Trophoblast cell (in vitro differentiated cells and primary cell): Measurements from ENCODE around the gene C2orf72.

Experiments used
- DNase-seq, 2 donors: peaks; one replicate each; pipeline ENCODE4 v3.0.0-alpha.2; 2016
- H2AFZ ChIP-seq: 2 replicates; pipeline ENCODE4 v1.6.1; 2013; ENCODE audit warnings: low read length, moderate library complexity, mild to moderate bottlenecking; ENCODE audit not compliant: insufficient read depth, poor library complexity
- H2AK5ac ChIP-seq: 2 replicates; pipeline ENCODE4 v1.6.1; 2013; ENCODE audit warnings: mild to moderate bottlenecking, low read length
- H2BK120ac ChIP-seq: 2 replicates; pipeline ENCODE4 v1.6.1; 2013; ENCODE audit warnings: low read length, mild to moderate bottlenecking, moderate library complexity; ENCODE audit not compliant: insufficient read depth, poor library complexity
- H2BK12ac ChIP-seq: 2 replicates; pipeline ENCODE4 v1.6.1; 2013; ENCODE audit warnings: mild to moderate bottlenecking, low read length, moderate library complexity
- H2BK5ac ChIP-seq: 2 replicates; pipeline ENCODE4 v1.6.1; 2013; ENCODE audit warnings: low read length, low read depth, moderate library complexity, mild to moderate bottlenecking; ENCODE audit not compliant: poor library complexity
- H3K14ac ChIP-seq: 2 replicates; pipeline ENCODE4 v1.6.1; 2013; ENCODE audit warnings: mild to moderate bottlenecking, low read length
- H3K18ac ChIP-seq: 2 replicates; pipeline ENCODE4 v1.6.1; 2013; ENCODE audit warnings: mild to moderate bottlenecking, low read length
- H3K23ac ChIP-seq: 2 replicates; pipeline ENCODE4 v1.6.1; 2013; ENCODE audit warnings: low read length
- H3K27ac ChIP-seq: 2 replicates; pipeline ENCODE4 v1.5.1; 2013; ENCODE audit warnings: low read depth, mild to moderate bottlenecking, inconsistent platforms, low read length, moderate library complexity
- H3K27me3 ChIP-seq: 2 replicates; pipeline ENCODE4 v1.6.1; 2013; ENCODE audit warnings: inconsistent platforms, mild to moderate bottlenecking, low read length, moderate library complexity; ENCODE audit not compliant: insufficient read depth
- H3K36me3 ChIP-seq, 2 experiments: 1 replicate in 1 of 2; 2 replicates in 1 of 2; pipeline ENCODE4 v1.6.1; 2013; ENCODE audit warnings: low read length in 2 of 2, mild to moderate bottlenecking in 2 of 2, moderate library complexity in 1 of 2; ENCODE audit not compliant: insufficient read depth in 2 of 2, control insufficient read depth in 1 of 2
- H3K4ac ChIP-seq: 2 replicates; pipeline ENCODE4 v1.6.1; 2013; ENCODE audit warnings: low read depth, mild to moderate bottlenecking, low read length, moderate library complexity
- H3K4me1 ChIP-seq, 2 experiments: 1 replicate in 1 of 2; 2 replicates in 1 of 2; pipeline ENCODE4 v1.6.1; 2013; ENCODE audit warnings: low read length in 2 of 2, mild to moderate bottlenecking in 2 of 2, moderate library complexity in 1 of 2; ENCODE audit not compliant: insufficient read depth in 2 of 2, control insufficient read depth in 1 of 2
- H3K4me2 ChIP-seq: 2 replicates; pipeline ENCODE4 v1.6.1; 2013; ENCODE audit warnings: inconsistent platforms, mild to moderate bottlenecking, low read length, moderate library complexity
- H3K4me3 ChIP-seq: 2 replicates; pipeline ENCODE4 v1.5.1; 2013; ENCODE audit warnings: mild to moderate bottlenecking, low read depth, low read length, inconsistent platforms
- H3K79me1 ChIP-seq: one replicate; pipeline ENCODE4 v1.6.1; 2013; ENCODE audit warnings: low read length
- H3K79me2 ChIP-seq: 2 replicates; pipeline ENCODE4 v1.6.1; 2013; ENCODE audit warnings: low read length, mild to moderate bottlenecking; ENCODE audit not compliant: control insufficient read depth, insufficient read depth, poor library complexity
- H3K9ac ChIP-seq: 2 replicates; pipeline ENCODE4 v1.6.1; 2013; ENCODE audit warnings: mild to moderate bottlenecking, low read length
- H3K9me3 ChIP-seq: 2 replicates; pipeline ENCODE4 v1.6.1; 2013; ENCODE audit warnings: low read depth, mild to moderate bottlenecking, control low read depth, inconsistent platforms, low read length; ENCODE audit not compliant: insufficient read depth
- H4K12ac ChIP-seq: 2 replicates; pipeline ENCODE4 v1.6.1; 2013; ENCODE audit warnings: low read depth, mild to moderate bottlenecking, low read length, moderate library complexity
- H4K8ac ChIP-seq: 2 replicates; pipeline ENCODE4 v1.6.1; 2013; ENCODE audit warnings: low read depth, mild to moderate bottlenecking, low read length, moderate library complexity
- H4K91ac ChIP-seq: one replicate; pipeline ENCODE4 v1.6.1; 2013; ENCODE audit warnings: low read depth, mild to moderate bottlenecking, low read length, moderate library complexity
- WGBS: extraction: QIAGEN DNeasy Blood & Tissue Kit; methylation state at CpG from one replicate; pipeline ENCODE4 v1.1.7; 2013; ENCODE audit warnings: missing lambda C conversion rate; ENCODE audit not compliant: insufficient read length, insufficient coverage; ENCODE audit errors: extremely low coverage; 5-methylcytosine and 5-hydroxymethylcytosine counted together

C2orf72 gene

DNA sequence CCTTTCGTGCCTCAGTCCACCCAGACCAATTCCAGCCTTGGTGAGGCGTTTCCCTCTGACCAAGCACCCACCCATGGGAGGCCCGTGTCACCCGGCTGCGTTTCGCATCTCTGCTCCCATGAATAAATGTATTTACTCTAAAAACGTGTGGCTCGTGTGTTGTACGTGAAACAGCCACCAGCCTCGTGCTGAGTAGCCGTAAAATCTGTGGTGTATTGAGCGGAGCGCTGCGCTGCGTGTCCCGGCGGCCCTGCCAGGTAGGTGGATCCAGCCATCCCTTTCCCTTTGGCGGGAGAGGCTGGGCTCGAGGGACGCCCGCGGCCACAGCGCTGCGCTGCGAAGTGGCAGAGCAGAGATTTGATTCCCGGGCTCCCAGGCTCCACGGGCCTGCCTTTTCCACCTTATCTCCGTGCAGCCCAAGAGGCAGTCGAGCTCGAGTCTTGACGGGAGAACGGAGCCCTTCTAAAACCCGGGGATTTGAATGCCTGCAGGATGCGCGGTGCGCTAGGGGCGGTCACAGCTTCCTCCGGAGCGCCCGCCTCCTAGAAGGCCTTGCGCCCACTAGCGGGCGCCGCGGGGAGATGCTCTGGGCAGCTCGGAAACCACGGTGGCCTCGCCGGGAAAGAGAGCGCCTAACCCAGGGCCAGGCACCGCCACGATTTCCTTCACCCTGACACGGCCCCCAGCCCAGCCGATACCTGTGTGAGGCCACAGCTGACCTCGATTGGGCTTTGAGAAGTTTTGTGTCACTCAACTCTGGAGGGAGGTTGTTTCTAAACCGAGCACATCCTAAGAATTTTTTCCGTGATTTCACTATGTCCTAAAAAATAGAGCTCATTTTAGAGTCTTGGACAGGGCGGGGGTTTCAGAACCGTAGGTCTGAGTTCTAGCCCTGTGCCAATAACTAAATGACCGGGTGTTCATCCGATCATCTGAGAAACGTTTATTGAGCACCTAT, 15.4 kb downstream of the C2orf72 start:
- H3K79me1 ChIP-seq: peaks cover 17% of the 10 kb centered on the region
- peak overlapping the region; percentile 13 for H3K27ac ChIP-seq
- no peak overlapping the region for H3K18ac ChIP-seq
- H3K4me1 ChIP-seq: peaks cover 16 to 17% of the 10 kb centered on the region in 2 experiments
- H2AK5ac ChIP-seq: no peak overlapping the region
- H3K23ac ChIP-seq: no peak overlapping the region
- H4K12ac ChIP-seq: peak overlapping the region; percentile 60
- H3K9me3 ChIP-seq: no peaks in the 10 kb centered on the region
- peak overlapping the region; percentile 9 for H3K14ac ChIP-seq
- peak overlapping the region; percentile 41 for H4K91ac ChIP-seq
- no peak overlapping the region for H3K9ac ChIP-seq
- H2BK12ac ChIP-seq: peak overlapping the region; percentile 25
- H2BK5ac ChIP-seq: no peak overlapping the region
- H2AFZ ChIP-seq: peak overlapping the region; percentile 76
- DNase-seq: peak; percentile 89 to 95
- H3K4me3 ChIP-seq: peak overlapping the region; percentile 64
- peak overlapping the region; percentile 85 for H4K8ac ChIP-seq
- H2BK120ac ChIP-seq: peak overlapping the region; percentile 44
- H3K27me3 ChIP-seq: no peaks in the 10 kb centered on the region
- peaks cover 10% of the 10 kb centered on the region for H3K79me2 ChIP-seq
- no peaks in the 10 kb centered on the region for H3K36me3 ChIP-seq
- no CpG with 5 or more reads among the region's 62 CpGs for WGBS
- no peak overlapping the region for H3K4ac ChIP-seq
- H3K4me2 ChIP-seq: peak overlapping the region; percentile 66

DNA sequence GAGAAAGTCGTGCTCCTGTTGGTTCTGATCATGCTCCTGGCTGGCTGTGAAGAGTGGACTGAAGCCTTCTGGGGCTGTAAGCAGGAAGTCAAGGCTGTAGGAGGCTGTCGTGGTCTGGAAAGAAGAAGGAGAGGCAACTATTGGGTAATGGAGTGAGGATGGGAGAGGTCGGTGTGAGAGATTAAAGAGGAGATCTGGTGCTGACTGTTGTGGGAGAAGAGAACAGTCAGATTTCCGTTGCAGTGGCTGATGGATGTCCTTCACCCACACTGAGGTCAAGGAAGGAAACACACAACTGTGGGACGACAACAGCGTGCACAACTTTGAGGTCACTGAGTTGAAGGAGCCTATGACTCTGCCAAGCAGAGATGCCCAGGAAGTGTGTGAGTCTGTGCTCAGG, 16.5 kb downstream of the C2orf72 start:
- H2BK12ac ChIP-seq: no peak overlapping the region
- H3K9me3 ChIP-seq: no peaks in the 10 kb centered on the region
- H3K18ac ChIP-seq: no peak overlapping the region
- peaks cover 12% of the 10 kb centered on the region for H3K79me2 ChIP-seq
- no peak overlapping the region for H3K9ac ChIP-seq
- no peak overlapping the region for H2AFZ ChIP-seq
- H3K4ac ChIP-seq: no peak overlapping the region
- no peak overlapping the region for H3K27ac ChIP-seq
- WGBS: 100% methylated on average over 1 of the region's 6 CpGs
- H2BK5ac ChIP-seq: no peak overlapping the region
- no peak overlapping the region for H3K4me3 ChIP-seq
- peaks cover 17% of the 10 kb centered on the region for H3K79me1 ChIP-seq
- DNase-seq: no peak
- no peak overlapping the region for H3K23ac ChIP-seq
- H3K4me2 ChIP-seq: no peak overlapping the region
- no peak overlapping the region for H4K91ac ChIP-seq
- no peaks in the 10 kb centered on the region for H3K36me3 ChIP-seq
- H3K4me1 ChIP-seq: peaks cover 16 to 17% of the 10 kb centered on the region in 2 experiments
- no peak overlapping the region for H2AK5ac ChIP-seq
- H3K27me3 ChIP-seq: no peaks in the 10 kb centered on the region
- no peak overlapping the region for H3K14ac ChIP-seq
- no peak overlapping the region for H2BK120ac ChIP-seq
- H4K12ac ChIP-seq: no peak overlapping the region
- H4K8ac ChIP-seq: no peak overlapping the region

DNA sequence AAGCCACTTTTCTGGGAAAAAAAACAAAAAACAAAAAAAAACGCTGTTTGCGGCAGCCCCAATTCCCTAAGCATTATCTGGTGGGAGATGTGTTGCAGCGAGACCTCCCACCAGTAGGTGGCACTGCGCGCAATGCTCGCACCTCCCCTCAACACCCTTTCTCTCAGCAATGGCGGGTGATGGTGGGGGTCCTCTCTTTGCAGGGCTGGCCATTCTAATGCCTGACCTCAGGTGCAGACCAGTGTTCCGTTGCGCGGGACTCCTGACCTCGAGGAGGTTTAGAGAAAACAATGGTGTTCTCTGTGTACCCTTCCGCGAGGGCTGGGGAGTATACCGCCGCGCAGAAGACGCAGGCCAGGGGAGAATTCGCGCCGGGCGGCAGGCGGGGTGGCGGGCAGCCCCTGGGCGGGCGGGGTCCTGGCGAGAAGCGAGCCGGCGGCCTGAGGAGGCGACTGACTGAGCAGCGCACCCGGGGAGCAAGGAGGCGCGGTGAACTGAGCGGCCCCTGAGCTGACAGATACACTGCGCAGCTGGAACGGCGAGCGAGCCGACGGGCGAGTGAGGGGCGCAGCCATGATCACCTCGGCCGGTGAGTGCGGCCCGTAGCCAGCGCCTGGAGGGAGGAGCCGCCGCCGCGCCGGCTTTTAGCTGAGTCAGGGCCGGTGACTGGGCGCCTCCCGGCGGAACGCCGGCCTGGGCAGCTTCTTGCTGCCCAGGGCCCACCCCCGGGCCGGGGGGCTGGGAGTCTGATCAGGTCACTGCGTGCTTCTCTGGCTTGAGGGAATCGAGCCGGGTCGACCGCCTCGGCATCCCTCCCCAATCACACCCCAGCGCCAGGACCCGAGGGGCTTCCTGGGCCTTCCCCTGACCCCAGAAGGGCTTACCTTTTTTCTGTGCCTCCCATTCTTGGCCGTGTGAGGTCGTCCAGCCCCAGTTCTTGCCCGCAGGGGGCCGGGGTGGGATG, 19.4 kb downstream of the C2orf72 start, which contains the start of gene PSMD1:
PSMD1 (plus strand) TSS at position 415 of the 964 bp plus-strand sequence; CDS start at position 574, 159 bp downstream.
- WGBS: no CpG with 5 or more reads among the region's 73 CpGs
- Histone ChIP-seq H2AFZ (peak within 1 kb of the TSS; percentile 82), H3K23ac (no peak within 1 kb of the TSS)

GRCh38 chr2:231057590-231057989, 20.3 kb downstream of the C2orf72 start:
- H3K4me2 ChIP-seq: peak overlapping the region; percentile 96
- peak overlapping the region; percentile 100 for H3K9ac ChIP-seq
- no peak overlapping the region for H3K27ac ChIP-seq
- H2BK5ac ChIP-seq: no peak overlapping the region
- H4K91ac ChIP-seq: peak overlapping the region; percentile 96
- no CpG with 5 or more reads among the region's 10 CpGs for WGBS
- H4K8ac ChIP-seq: peak overlapping the region; percentile 3
- H2AK5ac ChIP-seq: no peak overlapping the region
- H3K23ac ChIP-seq: no peak overlapping the region
- peaks cover 3 to 4% of the 10 kb centered on the region in 2 experiments for H3K36me3 ChIP-seq
- peak in 1 of 2 donors; percentile 27 for DNase-seq
- no peak overlapping the region for H4K12ac ChIP-seq
- no peaks in the 10 kb centered on the region for H3K27me3 ChIP-seq
- no peak overlapping the region for H2AFZ ChIP-seq
- H3K14ac ChIP-seq: no peak overlapping the region
- H3K79me1 ChIP-seq: peaks cover 10% of the 10 kb centered on the region
- H3K4me1 ChIP-seq: peaks cover 0 to 1% of the 10 kb centered on the region in 2 experiments
- no peak overlapping the region for H2BK12ac ChIP-seq
- no peak overlapping the region for H2BK120ac ChIP-seq
- no peak overlapping the region for H3K18ac ChIP-seq
- H3K9me3 ChIP-seq: no peaks in the 10 kb centered on the region
- peak overlapping the region; percentile 99 for H3K4me3 ChIP-seq
- H3K79me2 ChIP-seq: peaks cover 12% of the 10 kb centered on the region
- H3K4ac ChIP-seq: peak overlapping the region; percentile 89

More for the DNA sequence above, 19.4 kb downstream of the C2orf72 start, which contains the start of gene PSMD1:
- peak within 1 kb of the TSS; percentile 99 for H2BK5ac ChIP-seq
- peaks cover 12% of the 10 kb centered on the region for H3K79me1 ChIP-seq
- peak within 1 kb of the TSS; percentile 96 for H4K91ac ChIP-seq
- H3K36me3 ChIP-seq: peaks cover 3 to 4% of the 10 kb centered on the region in 2 experiments
- peak; percentile 89 to 96 for DNase-seq
- H2BK12ac ChIP-seq: no peak within 1 kb of the TSS
- no peaks in the 10 kb centered on the region for H3K27me3 ChIP-seq
- peak within 1 kb of the TSS; percentile 96 for H3K14ac ChIP-seq
- peak within 1 kb of the TSS; percentile 99 for H3K4me3 ChIP-seq
- H4K8ac ChIP-seq: peak within 1 kb of the TSS; percentile 96
- peaks cover 4 to 5% of the 10 kb centered on the region in 2 experiments for H3K4me1 ChIP-seq
- H3K18ac ChIP-seq: peak within 1 kb of the TSS; percentile 79
- peak within 1 kb of the TSS; percentile 98 for H2BK120ac ChIP-seq
- peak within 1 kb of the TSS; percentile 80 for H2AK5ac ChIP-seq
- peaks cover 12% of the 10 kb centered on the region for H3K79me2 ChIP-seq
- no peaks in the 10 kb centered on the region for H3K9me3 ChIP-seq
- H3K9ac ChIP-seq: peak within 1 kb of the TSS; percentile 100
- peak within 1 kb of the TSS; percentile 96 for H3K4me2 ChIP-seq
- H3K4ac ChIP-seq: peak within 1 kb of the TSS; percentile 89
- H3K27ac ChIP-seq: peak within 1 kb of the TSS; percentile 85
- H4K12ac ChIP-seq: peak within 1 kb of the TSS; percentile 67
